NCI-H748 treated with DMSO at 0.1 percent for 48 hours (cell line): ENCODE data around the gene SLC35B1.
"Not testable (repeated sequence)": the region's sequence is repeated elsewhere in the genome, so short reads cannot be mapped to it uniquely, and the experiment has no call there.

Experiments
- DNase-seq: peaks from one replicate; lab custom pipeline; 2025; lab: John Stamatoyannopoulos, UW

SLC35B1 gene

DNA sequence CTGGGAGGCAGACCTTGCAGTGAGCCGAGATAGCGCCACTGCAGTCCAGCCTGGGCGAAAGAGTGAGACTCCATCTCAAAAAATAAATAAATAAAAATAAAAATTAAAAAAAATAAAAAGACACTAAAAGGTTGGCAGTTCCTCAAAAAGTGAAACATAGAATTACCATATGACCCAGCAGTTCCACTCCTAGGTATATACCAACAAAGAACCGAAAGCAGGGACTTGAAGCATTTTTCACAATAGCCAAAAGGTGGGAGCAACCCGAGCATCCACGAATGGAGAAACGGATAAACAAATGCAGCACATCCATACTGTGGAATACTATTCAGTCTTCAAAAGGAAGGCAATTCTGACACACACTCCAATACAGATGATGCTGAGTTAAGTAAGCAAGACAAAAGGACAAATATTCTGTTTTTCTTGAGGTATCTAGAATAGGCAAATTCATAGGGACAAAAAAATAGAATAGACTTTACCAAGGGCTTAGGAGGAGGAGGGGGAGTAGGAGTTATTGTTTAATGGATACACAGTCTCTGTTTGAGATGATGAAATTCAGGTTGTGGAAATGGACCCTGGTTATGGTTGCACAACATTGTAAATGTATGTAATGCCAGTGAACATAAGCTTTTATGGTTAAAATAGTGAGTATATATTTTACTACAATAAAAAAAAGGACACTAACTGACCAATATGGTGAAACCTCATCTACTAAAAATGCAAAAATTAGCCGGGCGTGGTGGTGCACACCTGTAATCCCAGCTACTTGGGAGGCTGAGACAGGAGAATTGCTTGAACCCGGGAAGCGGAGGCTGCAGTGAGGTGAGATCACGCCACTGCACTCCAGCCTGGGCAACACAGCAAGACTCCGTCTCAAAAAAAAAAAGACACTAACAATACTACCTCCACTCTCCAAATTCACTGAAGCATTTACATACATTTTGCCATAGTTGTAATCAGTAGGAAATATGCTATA, 27.0 kb upstream of the SLC35B1 start:
- no peak for DNase-seq

DNA sequence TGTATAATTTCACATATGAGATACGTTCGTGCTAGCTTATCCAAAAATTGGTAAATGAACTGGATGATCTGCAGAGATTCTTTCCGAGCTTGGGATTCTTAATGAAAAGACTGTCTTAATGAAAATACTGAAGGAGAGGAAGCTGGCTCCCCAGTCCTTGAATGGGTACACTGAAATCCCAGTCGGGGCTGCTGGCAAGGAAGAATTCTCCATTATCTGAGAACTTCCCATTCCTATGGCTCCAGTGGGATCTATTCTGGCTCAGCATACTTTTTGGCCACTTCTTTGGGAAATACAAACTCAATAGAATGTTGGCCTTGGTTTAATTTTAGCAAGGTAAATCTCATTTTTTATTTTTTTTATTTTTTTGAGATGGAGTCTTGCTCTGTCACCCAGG, 23.7 kb upstream of the SLC35B1 start:
- no peak for DNase-seq

GRCh38 chr17:49730785-49731434, 23.1 kb upstream of the SLC35B1 start:
- no peak for DNase-seq

DNA sequence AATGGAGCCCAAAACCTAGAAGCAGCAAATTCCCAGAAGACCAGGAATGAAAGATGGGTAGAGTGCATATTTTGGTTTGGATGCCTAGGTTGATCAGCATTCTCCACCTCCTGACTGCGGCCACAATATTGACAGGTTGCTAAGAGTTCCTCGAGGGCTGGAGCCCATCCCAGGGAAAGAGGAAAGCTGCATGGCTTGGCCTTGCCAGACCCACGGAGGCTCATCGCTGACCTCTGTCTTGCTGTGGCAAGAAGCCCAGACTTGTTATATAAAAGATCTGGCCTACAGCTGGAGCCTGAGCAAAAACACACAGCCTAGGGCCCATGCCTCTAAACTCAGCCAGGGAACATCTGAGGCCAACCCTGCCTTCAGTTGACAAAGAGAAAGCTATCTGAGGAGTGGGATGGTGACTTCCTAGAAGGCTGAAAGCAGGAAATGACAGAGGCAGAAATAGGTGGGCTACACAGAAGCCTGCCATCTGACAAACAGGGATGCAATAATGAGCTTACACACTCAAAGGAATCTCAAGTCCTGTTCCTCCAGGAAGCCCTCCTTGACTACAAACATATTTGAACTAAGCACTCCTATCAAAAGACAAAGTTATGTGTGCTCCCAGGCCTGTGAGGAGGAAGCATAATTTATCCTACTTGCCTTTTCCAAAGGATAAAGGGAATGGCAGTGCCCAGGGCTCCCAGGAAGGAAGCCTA, 22.5 kb upstream of the SLC35B1 start:
- DNase-seq: no peak

- DNase-seq: no peak
These were observed 21.3 kb upstream of the SLC35B1 start for GRCh38 chr17:49729069-49729468.

DNA sequence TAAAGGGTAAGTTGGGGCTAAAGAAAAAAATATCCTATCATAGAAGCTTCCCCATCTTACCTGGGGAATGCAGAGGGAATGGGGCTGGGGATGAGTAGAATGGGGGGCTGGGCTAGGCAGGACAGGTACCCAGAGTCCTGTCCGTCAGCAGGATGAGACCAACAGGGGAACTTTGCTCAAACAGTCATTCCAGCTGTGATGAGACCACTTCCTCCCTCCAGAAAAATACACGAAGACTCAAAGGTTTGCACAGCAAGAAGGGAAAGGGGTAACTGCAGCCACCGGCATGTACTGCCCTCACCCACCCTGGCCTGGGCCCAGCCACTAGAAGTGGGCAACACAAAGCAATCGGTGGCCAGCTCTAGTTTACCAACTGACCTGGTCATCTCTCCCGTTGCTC, 20.7 kb upstream of the SLC35B1 start:
- no peak for DNase-seq

DNA sequence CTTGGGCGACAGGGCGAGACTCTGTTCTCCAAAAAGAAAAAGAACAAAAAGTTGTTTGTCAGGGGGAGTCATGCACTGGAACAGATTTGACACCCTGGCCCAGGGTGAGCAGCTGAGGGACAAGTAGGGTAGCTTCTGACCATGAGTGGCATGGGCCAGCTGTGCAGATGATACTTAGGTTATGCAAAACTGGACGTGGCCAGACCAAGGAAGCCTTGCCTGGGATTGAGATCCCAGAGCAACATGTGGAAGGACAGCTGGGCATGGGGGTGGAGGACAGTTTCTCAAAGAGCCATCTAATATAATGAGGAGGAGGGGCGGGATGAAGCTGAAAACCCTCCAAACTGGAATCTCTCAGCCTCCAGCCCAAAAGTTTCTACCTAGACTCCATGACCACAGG, 19.6 kb upstream of the SLC35B1 start:
- DNase-seq: no peak

DNA sequence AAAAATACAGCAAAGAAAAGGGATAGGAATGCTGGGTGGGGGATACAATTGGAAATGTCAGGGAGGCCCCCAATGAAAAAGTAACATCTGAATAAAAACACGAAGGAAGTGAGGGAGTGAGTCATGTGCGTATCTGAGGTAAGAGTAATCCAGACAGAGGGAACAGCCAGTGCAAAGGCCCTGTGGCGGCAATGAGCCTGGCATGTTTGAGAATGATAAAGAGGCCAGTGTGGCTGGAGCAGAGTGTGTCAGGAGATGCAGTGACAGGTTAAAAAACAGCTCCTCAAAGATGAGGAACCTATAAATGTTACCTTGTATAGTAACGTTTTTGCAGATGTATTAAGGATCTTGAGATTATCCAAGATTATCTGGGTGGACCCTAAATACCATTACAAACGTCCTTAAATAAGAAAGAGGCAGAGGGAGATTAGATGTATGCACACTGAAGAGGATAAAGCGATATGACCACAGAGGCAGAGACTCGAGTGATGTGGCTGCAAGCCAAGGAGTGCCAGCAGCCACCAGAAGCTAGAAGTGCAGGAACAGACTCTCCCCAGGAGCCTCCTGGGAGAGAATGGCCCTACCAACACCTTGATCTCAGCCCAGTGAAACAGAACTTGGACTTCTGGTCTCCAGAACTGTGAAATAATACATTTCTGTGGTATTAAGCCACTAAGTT, 17.8 kb upstream of the SLC35B1 start:
- DNase-seq: no peak

DNA sequence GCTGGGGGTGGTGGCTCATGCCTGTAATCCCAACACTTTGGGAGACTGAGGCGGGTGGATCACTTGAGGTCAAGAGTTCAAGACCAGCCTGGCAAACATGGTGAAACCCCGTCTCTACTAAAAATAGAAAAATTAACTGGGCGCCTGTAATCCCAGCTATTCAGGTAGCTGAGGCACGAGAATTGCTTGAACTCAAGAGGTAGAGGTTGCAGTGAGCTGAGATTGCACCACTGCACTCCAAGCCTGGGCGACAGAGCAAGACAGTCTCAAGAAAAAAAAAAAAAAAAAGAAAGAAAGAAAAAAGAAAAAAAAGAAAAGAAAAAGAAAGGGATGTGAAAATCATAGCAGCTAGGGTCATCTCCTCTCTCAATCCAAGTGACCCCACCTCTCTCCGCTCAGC, 16.8 kb upstream of the SLC35B1 start:
- DNase-seq: not testable (repeated sequence)

- DNase-seq: no peak
These were observed 15.7 kb upstream of the SLC35B1 start for GRCh38 chr17:49723423-49723822.

DNA sequence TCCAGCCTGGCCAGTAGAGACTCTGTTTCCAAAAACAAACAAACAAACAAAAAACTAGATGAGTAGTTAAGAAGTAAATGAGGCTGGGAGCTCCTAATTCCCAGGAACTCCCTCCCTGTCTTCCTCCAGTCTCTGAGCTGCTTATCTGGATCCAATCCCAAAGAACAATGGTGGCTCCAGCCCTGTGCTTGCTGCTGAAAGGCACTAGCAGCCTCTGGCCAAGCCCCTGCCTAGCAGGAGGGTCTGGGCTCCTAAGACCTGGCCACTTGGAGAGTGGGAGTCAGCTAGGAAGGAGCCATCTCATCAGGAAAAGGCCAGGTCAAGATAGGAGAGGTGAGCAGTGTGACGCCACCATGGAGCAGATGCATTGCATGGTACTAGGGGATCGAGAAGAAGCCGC, 14.3 kb upstream of the SLC35B1 start:
- DNase-seq: no peak

DNA sequence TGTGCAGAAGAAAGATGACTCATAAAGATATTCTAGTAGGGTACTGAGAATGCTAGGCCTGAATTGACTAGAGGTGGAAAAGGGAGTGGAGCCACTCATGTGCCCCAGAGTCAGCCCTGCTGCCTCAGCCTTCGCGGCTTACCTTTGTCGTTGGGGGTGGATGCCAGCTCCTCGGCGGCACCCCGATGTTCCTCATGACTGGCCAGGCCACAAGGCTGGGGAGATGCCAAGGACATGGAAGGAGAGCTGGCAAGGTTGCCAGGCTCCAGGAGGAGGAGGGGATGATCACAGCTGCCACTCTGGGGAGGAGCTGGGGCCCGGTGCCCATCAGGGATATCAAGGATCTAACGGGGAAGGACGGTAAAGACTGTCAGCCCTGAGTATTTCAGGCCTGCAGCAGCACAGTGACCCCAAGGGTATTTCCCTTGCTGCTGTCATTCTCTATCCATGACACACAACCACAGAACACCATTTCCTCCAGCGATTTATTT, 9.7 kb upstream of the SLC35B1 start:
- no peak for DNase-seq

DNA sequence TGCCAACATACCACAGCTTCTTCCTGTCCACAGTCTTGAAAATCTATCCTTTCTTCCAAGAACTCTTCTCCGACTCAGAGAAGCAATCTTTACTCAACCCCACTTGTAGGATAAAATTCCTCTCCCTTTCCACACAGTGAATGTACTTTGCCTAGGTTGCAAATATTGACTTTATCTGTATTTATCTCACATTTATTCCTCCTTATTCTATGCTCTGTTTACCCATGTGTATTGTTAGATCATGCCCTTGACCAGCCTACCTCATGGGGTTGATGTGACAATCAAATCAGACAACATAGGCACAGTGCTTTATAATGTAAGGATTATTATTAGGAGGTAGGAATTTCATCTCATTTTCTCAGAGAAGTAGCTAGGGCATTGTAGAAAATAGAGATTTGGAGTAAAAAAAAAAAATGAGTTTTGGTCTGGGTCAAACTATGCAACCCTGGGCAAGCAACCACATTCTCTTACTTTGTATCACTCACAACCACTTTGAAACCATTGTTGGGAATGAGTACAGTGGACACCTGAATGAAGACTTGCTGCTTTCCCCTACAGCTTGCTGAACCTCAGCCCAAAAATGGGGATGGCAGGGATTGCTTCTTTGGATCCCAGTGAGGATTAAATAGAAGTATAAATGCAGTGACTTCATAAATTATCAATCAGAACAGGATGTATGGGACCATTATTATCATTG, 9.1 kb upstream of the SLC35B1 start:
- DNase-seq: no peak

- DNase-seq: no peak
These were observed 8.0 kb upstream of the SLC35B1 start for GRCh38 chr17:49715717-49716279.

- DNase-seq: no peak
These were observed 7.5 kb upstream of the SLC35B1 start for GRCh38 chr17:49715216-49715615.

GRCh38 chr17:49708515-49709183, 885 bp upstream of the SLC35B1 start:
- peak; percentile 27 for DNase-seq

DNA sequence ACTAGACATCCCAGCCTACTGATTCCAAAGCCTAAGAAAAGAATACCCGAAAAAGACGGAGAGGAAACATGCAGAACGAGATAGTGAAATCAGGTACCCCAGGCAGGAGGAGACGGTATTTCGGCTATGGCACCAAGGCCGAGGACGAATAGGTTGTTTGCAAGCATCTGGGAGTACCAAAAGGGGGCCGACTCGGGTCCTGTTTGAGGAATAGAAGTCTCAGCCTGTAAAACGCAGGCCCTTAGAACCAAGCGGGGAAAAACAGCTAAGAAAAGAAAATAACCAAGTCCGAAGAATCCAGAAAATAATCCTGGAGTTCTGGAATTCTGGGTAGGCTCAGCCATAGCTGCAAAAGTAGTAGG, 537 bp downstream of the SLC35B1 start:
- DNase-seq: no peak

DNA sequence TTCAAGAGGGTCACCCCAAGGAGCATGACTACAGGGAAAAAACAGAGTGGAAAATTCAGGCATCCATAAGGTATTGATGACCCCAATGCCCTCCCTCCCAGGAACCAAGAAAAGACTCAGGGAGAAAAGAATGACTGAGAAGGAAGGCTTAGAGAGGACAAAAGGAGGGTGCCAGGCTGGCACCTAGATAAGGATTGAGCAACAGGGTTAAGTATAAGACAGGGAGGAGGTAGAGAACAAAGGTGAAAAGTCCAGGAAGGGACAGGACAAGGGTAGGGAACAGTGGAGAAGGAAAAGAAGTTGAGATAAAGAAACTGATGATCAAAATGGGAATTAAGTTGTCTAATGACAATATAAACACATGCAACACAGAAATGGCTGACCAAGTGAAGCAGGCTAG, 2.5 kb downstream of the SLC35B1 start:
- no peak for DNase-seq

DNA sequence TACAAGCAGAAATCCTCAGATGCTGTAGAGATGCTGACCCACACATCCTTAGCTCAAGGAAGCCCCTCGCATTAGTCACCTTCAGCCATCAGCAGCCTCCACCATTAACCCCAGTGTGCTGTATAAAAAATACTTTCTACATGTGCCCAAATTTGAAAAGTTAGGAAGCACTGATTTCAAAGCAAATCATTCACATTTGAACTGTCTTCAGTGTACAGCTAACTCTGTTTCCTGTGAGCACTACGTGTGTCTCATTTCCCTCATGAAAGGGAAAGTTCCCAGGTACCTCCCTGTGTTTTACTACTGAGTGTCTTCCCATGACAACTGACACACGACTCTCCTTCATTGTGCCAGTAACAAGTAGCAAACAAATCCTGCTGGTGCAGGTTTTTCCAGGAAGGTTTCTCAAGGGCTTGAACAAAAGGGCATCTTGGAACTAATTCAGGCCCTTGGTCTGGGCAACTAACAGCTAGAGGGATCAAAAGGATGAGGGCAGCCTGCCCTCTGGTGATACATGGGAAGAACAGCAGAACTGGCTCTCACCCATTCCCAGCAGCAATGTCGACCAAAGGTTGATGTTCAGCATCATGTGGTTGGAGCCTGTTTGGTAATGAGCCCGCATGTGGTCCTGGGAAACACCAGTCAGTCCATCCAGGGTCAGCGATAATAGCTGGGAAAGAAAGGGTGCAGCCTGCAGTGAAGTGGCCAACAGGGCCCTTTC, 4.0 kb downstream of the SLC35B1 start:
- no peak for DNase-seq

GRCh38 chr17:49700960-49701359, 6.8 kb downstream of the SLC35B1 start:
- DNase-seq: no peak
